K562 (cell line): Measurements from ENCODE around the gene SPOCK2. TPM values are rescaled to one million over a fixed set of nuclear protein-coding genes. Genes with fewer than 3 reads are reported as not detected.

Source experiments
- ATAC-seq: fragments of 200-7000 bp; cut with Tn5 transposase; 3 replicates; pipeline ENCODE4 v1.9.1; 2020; ENCODE audit warnings: moderate library complexity
- BruUV-seq: library from RNA; stranded (reverse); fragments of 400-500 nt; replicated peaks from 2 replicates; lab custom pipeline; 2021; lab: Mats Ljungman, UMichigan
- CTCF ChIA-PET: fragments of 300-600 bp; formaldehyde crosslinking; extraction: SDS; loops from one replicate; lab custom pipeline; 2021; ENCODE audit warnings: low intra/inter-chr PET ratio; lab: Yijun Ruan, JAX
- POLR2A ChIA-PET: fragments of 300-600, 350-650 bp; sonication (Branson Sonifier 250); formaldehyde crosslinking; extraction: SDS; loops from one replicate; lab custom pipeline; 2021; ENCODE audit warnings: antibody characterized with exemption, inconsistent platforms; lab: Yijun Ruan, JAX
- DNase-seq, 4 experiments: peaks; one replicate each; pipeline versions ENCODE4 v3.0.0 to v3.0.0-alpha.2; 2011 to 2018; ENCODE audit warnings: low spot score in 3 of 4, mixed read lengths in 3 of 4; ENCODE audit errors: extremely low read depth in 1 of 4
- FAIRE-seq: peaks from 2 replicates; lab custom pipeline; 2011; peaks lifted over from hg19 to GRCh38; lab: Jason Lieb, UNC
- H2AFZ ChIP-seq: 2 replicates; pipeline ENCODE4 v1.6.0; 2011; ENCODE audit warnings: low read depth, low read length, control low read depth, inconsistent platforms
- H3K27ac ChIP-seq: fragments of 200-600 bp; 3 replicates; pipeline ENCODE4 v1.8.0; 2011; ENCODE audit warnings: low read depth, mild to moderate bottlenecking, control low read depth, inconsistent platforms, low read length, moderate library complexity, mixed read lengths; ENCODE audit errors: extremely low read depth
- H3K27me3 ChIP-seq, 2 experiments: fragments of 300-600 bp in 1 of 2; 2 replicates in 1 of 2; 3 replicates in 1 of 2; pipeline versions ENCODE4 v1.6.0 to v1.8.0; 2011; ENCODE audit warnings: inconsistent platforms in 2 of 2, low read length in 2 of 2, mild to moderate bottlenecking in 1 of 2, mixed read lengths in 1 of 2, moderate library complexity in 1 of 2; ENCODE audit not compliant: control insufficient read depth in 2 of 2, insufficient read depth in 2 of 2
- H3K36me3 ChIP-seq: fragments of 300-600 bp; 3 replicates; pipeline ENCODE4 v1.8.0; 2011; ENCODE audit warnings: mild to moderate bottlenecking, low read length, inconsistent platforms; ENCODE audit not compliant: control insufficient read depth, insufficient read depth
- H3K4me1 ChIP-seq, 2 experiments: fragments of 200-600 bp in 1 of 2; replicated peaks in 1 of 2; 2 replicates in 1 of 2; 3 replicates in 1 of 2; pipeline versions ENCODE4 v1.5.1 to v1.8.0; 2011; ENCODE audit warnings: inconsistent platforms in 2 of 2, low read length in 2 of 2, mild to moderate bottlenecking in 1 of 2, mixed read lengths in 1 of 2, moderate library complexity in 1 of 2; ENCODE audit not compliant: control insufficient read depth in 2 of 2, insufficient read depth in 2 of 2
- H3K4me2 ChIP-seq: 2 replicates; pipeline ENCODE4 v1.6.1; 2011; ENCODE audit warnings: low read length, control low read depth, inconsistent platforms, mixed read lengths; ENCODE audit not compliant: insufficient read depth
- H3K4me3 ChIP-seq: fragments of 200-600 bp; sonication (generic), shearing (Covaris generic); 2 replicates; pipeline ENCODE4 v1.5.1; 2016; ENCODE audit warnings: control low read depth, inconsistent platforms
- H3K79me2 ChIP-seq: fragments of 200-600 bp; 3 replicates; pipeline ENCODE4 v1.8.0; 2011; ENCODE audit warnings: low read length, inconsistent platforms; ENCODE audit not compliant: control insufficient read depth, insufficient read depth
- H3K9ac ChIP-seq, 2 experiments: 2 replicates each; pipeline versions ENCODE4 v1.6.0 to v1.6.1; 2011; ENCODE audit warnings: low read depth in 2 of 2, low read length in 2 of 2, control low read depth in 1 of 2, inconsistent platforms in 1 of 2, mild to moderate bottlenecking in 1 of 2, mixed read lengths in 1 of 2; ENCODE audit not compliant: insufficient read depth in 1 of 2
- H3K9me1 ChIP-seq: one replicate; pipeline ENCODE4 v1.6.0; 2011; ENCODE audit warnings: inconsistent platforms, mild to moderate bottlenecking, low read length, moderate library complexity; ENCODE audit not compliant: control insufficient read depth, insufficient read depth
- H3K9me3 ChIP-seq: replicated peaks from 2 replicates; pipeline ENCODE4 v1.5.1; 2011; ENCODE audit warnings: low read depth, low read length, inconsistent platforms; ENCODE audit not compliant: control insufficient read depth, insufficient read depth
- H4K20me1 ChIP-seq: replicated peaks from 2 replicates; pipeline ENCODE4 v1.6.1; 2011; ENCODE audit warnings: low read length, inconsistent platforms, mixed read lengths; ENCODE audit not compliant: control insufficient read depth, insufficient read depth
- ETS1 ChIP-seq: conservative IDR thresholded peaks from 2 replicates; pipeline ENCODE4 v1.6.1; 2011; ENCODE audit warnings: low read depth, mild to moderate bottlenecking, low read length; ENCODE audit not compliant: control insufficient read depth
- ID3 ChIP-seq, 2 experiments: fragments of 250-450 bp in 1 of 2; fragments of 450-650 bp in 1 of 2; sonication (Bioruptor Pico) in 1 of 2; IDR thresholded peaks; 2 replicates each; pipeline versions ENCODE4 v1.6.1 to v1.8.0; 2016 to 2021; ENCODE audit warnings: mild to moderate bottlenecking in 2 of 2, moderate library complexity in 2 of 2, missing compliant biosample characterization in 1 of 2, missing genetic modification characterization in 1 of 2
- RFX5 ChIP-seq: IDR thresholded peaks from 2 replicates; pipeline ENCODE4 v1.6.1; 2011; ENCODE audit warnings: low read depth, mild to moderate bottlenecking, improper control_type of control experiment, low read length
- SMAD2 ChIP-seq: fragments of 150-350 bp; IDR thresholded peaks from 2 replicates; pipeline ENCODE4 v1.6.1; 2014; ENCODE audit warnings: low read depth, mild to moderate bottlenecking, low read length
- TCFL5 ChIP-seq: fragments of 250-450 bp; sonication (Bioruptor Pico); conservative IDR thresholded peaks from 2 replicates; pipeline ENCODE4 v1.6.1; 2021; ENCODE audit warnings: mild to moderate bottlenecking, moderate library complexity, matching md5 sums
- ZNF274 ChIP-seq: IDR thresholded peaks from 2 replicates; pipeline ENCODE4 v1.6.1; 2011; ENCODE audit warnings: low read depth, mild to moderate bottlenecking, low read length, moderate library complexity, borderline replicate concordance
- ZNF324 ChIP-seq: fragments of 250-450 bp; sonication (Bioruptor Pico); IDR thresholded peaks from 2 replicates; pipeline ENCODE4 v1.4.0; 2020; ENCODE audit warnings: mild to moderate bottlenecking
- WGBS: fragments of 100-300 bp; shearing (Covaris generic); methylation state at CpG from one replicate; pipeline ENCODE4 v1.1.6; 2016; ENCODE audit warnings: low coverage, mixed read lengths; ENCODE audit not compliant: insufficient coverage; ENCODE audit errors: missing lambda C conversion rate; 5-methylcytosine and 5-hydroxymethylcytosine counted together
- in situ Hi-C: fragments of 300-500 bp; cut with MboI; formaldehyde crosslinking; loops from 4 replicates; pipeline ENCODE4 v1.15.0; 2018; ENCODE audit warnings: inconsistent platforms, mixed read lengths
- intact Hi-C: fragments of 100-400 bp; cut with micrococcal nuclease; formaldehyde crosslinking; loops from 2 replicates; pipeline ENCODE4 v1.14.2; 2022
- polyA plus RNA-seq, 8 experiments: library from polyadenylated mRNA; depleted of rRNA in 4 of 8; stranded (reverse) in 5 of 8; unstranded in 3 of 8; fragments of >200 nt; fragmentation: Nextera tagmentation in 2 of 8; fragmentation: Illumina TruSeq in 1 of 8; extraction: Ambion mirVana in 2 of 8; extraction: Trizol in 1 of 8; gene quantifications; 2 replicates each; pipeline versions ENCODE4 v1.2.1 to v1.2.3, GENCODE V29; 2011 to 2014; ENCODE audit warnings: inconsistent platforms in 1 of 8, missing spikeins in 1 of 8
- total RNA-seq, 7 experiments: library from RNA; depleted of rRNA in 6 of 7; stranded (reverse); fragments of >200 nt in 6 of 7; fragmentation: Illumina TruSeq in 2 of 7; extraction: Trizol in 2 of 7; gene quantifications; 2 replicates each; pipeline versions ENCODE4 v1.2.1 to v1.2.3, GENCODE V29; 2011 to 2021; ENCODE audit warnings: low replicate concordance in 1 of 7
- TF ChIP-seq, protein P1 (sequence below): IDR thresholded peaks from 2 replicates; pipeline ENCODE4 v1.6.1; 2016; ENCODE audit warnings: missing genetic modification characterization, missing compliant biosample characterization
- TF ChIP-seq, protein P2 (sequence below): IDR thresholded peaks from 3 replicates; pipeline ENCODE4 v1.6.1; 2011; ENCODE audit warnings: borderline replicate concordance, mild to moderate bottlenecking; ENCODE audit not compliant: insufficient read length, insufficient read depth
- TF ChIP-seq, protein P3 (sequence below), 2 experiments: fragments of 450-650 bp in 1 of 2; sonication (generic) in 1 of 2; formaldehyde crosslinking in 1 of 2; IDR thresholded peaks in 1 of 2; conservative IDR thresholded peaks in 1 of 2; 2 replicates each; pipeline versions ENCODE4 v1.6.1 to v1.8.1; 2016 to 2023; ENCODE audit warnings: mild to moderate bottlenecking in 2 of 2, moderate library complexity in 2 of 2, inconsistent platforms in 1 of 2, missing genetic modification reagents in 1 of 2

The SPOCK2 gene
- total and polyA plus RNA-seq, 9 of the 15 experiments (the other 6 are each of a cell fraction or from before 2014, with no cell fraction given), result 0.04 to 0.86 (median 0.11) TPM; not detected in 2

DNA sequence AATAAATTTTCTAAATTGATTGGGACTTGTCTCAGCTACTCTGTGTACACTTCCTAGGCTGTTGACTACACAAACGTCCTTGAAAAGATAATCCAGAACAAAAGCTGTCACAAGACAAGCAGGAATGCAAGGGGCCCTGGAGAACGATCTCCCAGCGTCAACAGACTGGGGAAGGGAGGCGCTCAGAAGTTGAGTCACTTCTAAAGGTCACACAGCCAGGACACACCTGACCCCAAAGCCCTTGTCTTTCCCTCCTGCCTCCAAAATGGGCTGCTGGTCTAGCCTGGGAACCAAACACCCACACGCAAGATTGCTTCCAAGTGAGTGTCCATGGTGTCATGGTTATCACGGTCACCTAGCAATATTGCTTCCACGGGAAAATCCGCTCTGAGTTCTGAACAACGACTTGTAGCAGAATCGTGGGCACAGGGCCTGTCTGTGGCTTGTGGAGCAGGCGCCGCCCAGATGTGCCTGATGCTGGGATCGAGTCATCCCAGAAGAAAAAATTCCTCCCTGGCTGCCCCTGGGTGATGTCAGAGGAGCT, 49.8 kb downstream of the SPOCK2 start (continued):
- TF ChIP-seq, protein P1, sequence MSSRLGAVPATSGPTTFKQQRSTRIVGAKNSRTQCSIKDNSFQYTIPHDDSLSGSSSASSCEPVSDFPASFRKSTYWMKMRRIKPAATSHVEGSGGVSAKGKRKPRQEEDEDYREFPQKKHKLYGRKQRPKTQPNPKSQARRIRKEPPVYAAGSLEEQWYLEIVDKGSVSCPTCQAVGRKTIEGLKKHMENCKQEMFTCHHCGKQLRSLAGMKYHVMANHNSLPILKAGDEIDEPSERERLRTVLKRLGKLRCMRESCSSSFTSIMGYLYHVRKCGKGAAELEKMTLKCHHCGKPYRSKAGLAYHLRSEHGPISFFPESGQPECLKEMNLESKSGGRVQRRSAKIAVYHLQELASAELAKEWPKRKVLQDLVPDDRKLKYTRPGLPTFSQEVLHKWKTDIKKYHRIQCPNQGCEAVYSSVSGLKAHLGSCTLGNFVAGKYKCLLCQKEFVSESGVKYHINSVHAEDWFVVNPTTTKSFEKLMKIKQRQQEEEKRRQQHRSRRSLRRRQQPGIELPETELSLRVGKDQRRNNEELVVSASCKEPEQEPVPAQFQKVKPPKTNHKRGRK (tag), result no peak
- no peak for TF ChIP-seq ZNF324

GRCh38 chr10:72037811-72038210, 50.5 kb downstream of the SPOCK2 start:
- Histone ChIP-seq H2AFZ (no peak overlapping the region), H3K27ac (no peak overlapping the region), H3K36me3 (no peaks in the 10 kb centered on the region), H3K9me3 (no peaks in the 10 kb centered on the region), H3K27me3 (peaks cover 0 to 38% of the 10 kb centered on the region in 2 experiments; a peak in 3 of 5 replicates), H3K9ac (no peak overlapping the region), H3K4me2 (no peak overlapping the region), H3K9me1 (no peaks in the 10 kb centered on the region), H3K4me1 (peaks cover 3 to 4% of the 10 kb centered on the region in 2 experiments; a peak in 3 of 5 replicates), H3K79me2 (no peaks in the 10 kb centered on the region), H4K20me1 (no peaks in the 10 kb centered on the region), H3K4me3 (no peak overlapping the region)
- TF ChIP-seq, protein P2, sequence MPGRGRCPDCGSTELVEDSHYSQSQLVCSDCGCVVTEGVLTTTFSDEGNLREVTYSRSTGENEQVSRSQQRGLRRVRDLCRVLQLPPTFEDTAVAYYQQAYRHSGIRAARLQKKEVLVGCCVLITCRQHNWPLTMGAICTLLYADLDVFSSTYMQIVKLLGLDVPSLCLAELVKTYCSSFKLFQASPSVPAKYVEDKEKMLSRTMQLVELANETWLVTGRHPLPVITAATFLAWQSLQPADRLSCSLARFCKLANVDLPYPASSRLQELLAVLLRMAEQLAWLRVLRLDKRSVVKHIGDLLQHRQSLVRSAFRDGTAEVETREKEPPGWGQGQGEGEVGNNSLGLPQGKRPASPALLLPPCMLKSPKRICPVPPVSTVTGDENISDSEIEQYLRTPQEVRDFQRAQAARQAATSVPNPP, result no peak
- TF ChIP-seq ETS1, result no peak
- no peak for TF ChIP-seq SMAD2
- no peak for TF ChIP-seq RFX5
- TF ChIP-seq, protein P3, sequence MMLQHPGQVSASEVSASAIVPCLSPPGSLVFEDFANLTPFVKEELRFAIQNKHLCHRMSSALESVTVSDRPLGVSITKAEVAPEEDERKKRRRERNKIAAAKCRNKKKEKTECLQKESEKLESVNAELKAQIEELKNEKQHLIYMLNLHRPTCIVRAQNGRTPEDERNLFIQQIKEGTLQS (IDR thresholded peaks at IDR 0.05), result no peak
- TF ChIP-seq, protein P3 (CRISPR knock-in tag; conservative IDR thresholded peaks at IDR 0.05), result no peak
- TF ChIP-seq ID3 (CRISPR knock-in tag; IDR thresholded peaks at IDR 0.05), result no peak
- no peak for TF ChIP-seq ID3 (tag; IDR thresholded peaks at IDR 0.05)
- no peak for TF ChIP-seq TCFL5 (CRISPR knock-in tag)
- no peak for TF ChIP-seq ZNF274
- ChIA-PET POLR2A (interaction anchor here (0.7 kb wide), 1 partner anchor 11 kb away, joined by 5 read pairs; no protein-coding TSS in a partner anchor), CTCF (no interaction called here)
- 19% methylated on average over 3 of the region's 3 CpGs for WGBS
- ATAC-seq (no peak), DNase-seq (no peak), FAIRE-seq (no peak)
- no TSS peak for BruUV-seq
- in situ Hi-C loops, result no loop called here
- intact Hi-C loops, result no loop called here
